Measurements from ENCODE around the gene BAIAP2. TPM values are rescaled to one million over a fixed set of nuclear protein-coding genes. Genes with fewer than 3 reads are reported as not detected.

BAIAP2 gene
- total RNA-seq, 1 donor from 2014 or later: 34.7 TPM

DNA sequence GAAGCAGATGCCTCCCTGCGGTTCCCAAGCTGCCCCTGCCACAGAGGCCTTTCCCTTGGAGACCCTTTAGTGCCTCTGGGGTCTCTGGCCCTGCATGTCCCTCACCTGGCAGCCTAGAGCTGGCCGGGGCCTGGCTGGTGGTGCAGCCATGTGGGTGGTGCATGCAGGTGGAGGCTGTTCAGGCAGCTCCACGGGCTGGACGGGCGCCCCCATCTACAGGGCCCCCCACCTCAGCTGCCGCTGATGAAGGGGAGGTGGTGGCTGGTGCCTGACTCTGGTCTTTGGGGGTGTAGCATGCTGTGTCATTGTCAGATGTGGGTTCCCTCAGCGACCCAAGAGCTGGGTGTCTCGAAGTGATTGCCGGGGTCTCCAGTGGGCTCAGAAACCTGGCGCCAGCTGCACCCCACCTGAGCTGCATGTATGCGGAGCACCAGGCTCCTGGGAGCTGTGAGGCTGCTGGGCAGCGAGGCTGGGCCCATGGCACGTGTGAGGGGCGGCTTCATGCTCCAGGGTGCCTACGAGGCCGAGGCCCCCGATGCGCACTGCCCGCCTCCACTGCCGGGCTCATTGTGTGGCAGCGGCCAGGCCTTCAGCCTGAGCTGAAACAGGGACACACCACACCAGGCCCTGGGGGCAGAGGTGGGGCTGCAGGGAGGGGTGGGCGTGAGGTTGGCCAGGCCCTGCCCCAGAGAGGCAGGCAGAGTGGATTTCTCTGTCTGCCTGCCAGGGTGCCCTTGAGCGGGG lies 57.0 kb downstream of the BAIAP2 start:
- DNase-seq (no peak), ATAC-seq (ENCODE audit: poor library complexity) (no peak)
- intact Hi-C loops (cut with DNase I): no loop called here

GRCh38 chr17:81092518-81093095 lies 57.7 kb downstream of the BAIAP2 start:
- ATAC-seq (ENCODE audit: poor library complexity) (no peak), DNase-seq (no peak)
- intact Hi-C loops (cut with DNase I): no loop called here

DNA sequence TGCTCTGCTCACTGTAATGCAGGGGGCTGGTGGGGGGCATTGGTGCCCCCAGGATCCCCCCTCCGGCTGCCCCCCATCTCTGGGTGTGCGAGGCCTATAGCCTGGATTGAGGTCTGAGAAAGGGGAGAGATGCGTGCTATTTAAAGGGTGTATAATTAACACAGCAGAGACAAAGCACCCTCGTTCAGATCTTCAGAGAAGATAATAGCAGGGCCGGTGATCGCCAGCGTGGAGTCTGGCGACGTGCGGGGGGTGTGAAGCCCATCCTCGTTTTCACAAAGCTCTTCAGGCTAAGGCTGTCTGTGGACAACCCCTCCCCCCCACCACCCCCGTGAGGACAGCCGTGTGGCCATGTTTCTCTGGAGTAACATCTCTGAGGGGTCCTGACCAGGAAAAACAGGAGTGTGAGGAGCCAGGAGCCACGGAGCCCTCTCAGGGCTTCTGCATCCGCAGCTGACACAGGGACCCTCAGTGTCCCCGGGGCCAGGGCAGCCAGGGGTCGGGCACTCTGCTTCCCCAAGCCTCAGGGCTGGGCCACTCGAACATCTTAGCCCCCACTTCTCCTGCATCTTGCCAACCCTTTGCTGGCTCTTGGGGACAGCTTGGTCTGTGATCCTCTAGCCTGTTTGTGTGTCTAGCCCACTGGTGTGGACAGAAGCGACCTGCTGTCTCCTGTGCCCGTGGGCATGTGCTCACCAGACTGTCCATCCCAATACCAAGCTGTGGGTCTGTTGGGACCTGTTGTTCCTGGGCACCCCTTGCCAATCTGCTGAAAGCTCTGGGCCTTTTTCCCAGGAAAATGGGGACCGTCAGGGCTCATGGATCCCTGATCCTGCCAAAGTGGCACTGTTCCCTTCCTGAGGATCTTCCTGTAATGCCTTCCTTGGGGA lies 58.9 kb downstream of the BAIAP2 start:
- intact Hi-C loops (cut with DNase I): no loop called here
- no peak for ATAC-seq (ENCODE audit: poor library complexity)
- DNase-seq: no peak

- ATAC-seq (ENCODE audit: poor library complexity) (peak; percentile 2), DNase-seq (no peak)
- intact Hi-C loops (cut with DNase I): no loop called here
These were observed 59.8 kb downstream of the BAIAP2 start for GRCh38 chr17:81094509-81095382.

DNA sequence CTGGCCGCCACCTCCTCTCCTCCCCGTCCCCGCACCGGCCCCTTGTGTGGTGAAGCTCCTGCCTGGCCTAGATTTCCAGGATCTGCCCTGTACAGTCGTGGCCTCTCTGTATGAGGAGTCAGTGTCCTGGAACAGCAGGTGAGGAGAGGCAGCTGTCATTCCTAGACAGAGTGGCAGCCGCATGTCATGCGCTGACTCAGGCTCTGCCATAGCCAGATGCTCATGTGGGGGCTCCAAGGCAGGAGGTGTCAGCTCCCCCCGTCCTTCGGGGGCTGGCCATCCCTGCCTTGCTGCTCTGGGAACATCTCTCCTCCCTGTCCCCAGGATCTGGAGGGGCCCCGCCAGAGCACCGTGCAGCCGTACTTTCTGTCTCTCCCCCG lies 60.4 kb downstream of the BAIAP2 start:
- no peak for DNase-seq
- ATAC-seq (ENCODE audit: poor library complexity): no peak
- intact Hi-C loops (cut with DNase I): no loop called here

- no peak for ATAC-seq (ENCODE audit: poor library complexity)
- intact Hi-C loops (cut with DNase I): no loop called here
- DNase-seq: no peak
These were observed 61.8 kb downstream of the BAIAP2 start for GRCh38 chr17:81096741-81097133.

GRCh38 chr17:81097134-81097942 lies 62.4 kb downstream of the BAIAP2 start:
- intact Hi-C loops (cut with DNase I): no loop called here
- DNase-seq (peak; percentile 89), ATAC-seq (ENCODE audit: poor library complexity) (peak; percentile 77)

GRCh38 chr17:81097943-81098308 lies 63.0 kb downstream of the BAIAP2 start:
- DNase-seq (peak; percentile 66), ATAC-seq (ENCODE audit: poor library complexity) (no peak)
- intact Hi-C loops (cut with DNase I): loop anchor here (2.0 kb wide), 1 partner anchor 67 kb away; no protein-coding TSS in a partner anchor

- intact Hi-C loops (cut with DNase I): loop anchor here (2.0 kb wide), 2 partner anchors 69 to 75 kb away; no protein-coding TSS in a partner anchor
- ATAC-seq (ENCODE audit: poor library complexity): no peak
- no peak for DNase-seq
These were observed 64.9 kb downstream of the BAIAP2 start for GRCh38 chr17:81099888-81100287.

GRCh38 chr17:81100668-81101067 lies 65.7 kb downstream of the BAIAP2 start:
- ATAC-seq (ENCODE audit: poor library complexity) (no peak), DNase-seq (no peak)
- intact Hi-C loops (cut with DNase I): loop anchor here (2.0 kb wide), 1 partner anchor 76 kb away; no protein-coding TSS in a partner anchor

DNA sequence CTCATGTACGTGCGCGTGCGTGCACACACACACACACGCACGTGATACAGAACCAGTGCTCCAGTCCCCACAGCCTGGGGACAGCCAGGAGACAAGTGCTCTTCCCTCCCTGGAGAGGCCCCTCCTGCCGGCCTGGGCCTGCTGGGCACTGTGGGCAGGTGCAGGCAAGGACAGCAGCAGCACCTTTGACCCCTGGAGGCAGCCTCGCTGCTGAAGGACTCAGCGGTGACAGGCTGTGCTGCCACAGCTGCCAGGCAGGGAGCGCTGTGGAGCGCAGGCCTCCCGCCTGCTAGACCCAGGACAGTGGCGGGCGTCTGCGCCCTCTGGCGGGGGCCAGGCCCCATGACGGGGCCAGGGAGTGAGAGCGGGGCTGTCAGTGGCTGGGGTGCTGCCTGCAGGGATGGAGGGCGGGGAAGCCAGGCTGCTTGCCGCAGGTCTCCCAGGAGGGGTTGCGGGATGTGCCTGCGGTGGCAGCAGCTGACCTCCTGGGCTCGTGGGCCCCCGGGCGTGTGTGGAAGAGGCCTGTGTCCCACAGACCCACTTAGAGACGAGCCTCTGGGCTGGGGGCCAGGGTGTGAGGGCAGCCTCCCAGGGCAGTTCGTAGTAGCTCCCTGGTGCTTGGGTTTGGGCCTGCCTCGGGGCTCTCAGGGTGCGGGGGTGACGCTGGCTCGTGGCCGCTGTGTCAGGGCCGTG lies 66.8 kb downstream of the BAIAP2 start:
- ATAC-seq (ENCODE audit: poor library complexity) (peak; percentile 89), DNase-seq (peak; percentile 91)
- intact Hi-C loops (cut with DNase I): loop anchor here (2.0 kb wide), 1 partner anchor 77 kb away; no protein-coding TSS in a partner anchor

GRCh38 chr17:81102352-81102751 lies 67.4 kb downstream of the BAIAP2 start:
- ATAC-seq (ENCODE audit: poor library complexity) (no peak), DNase-seq (no peak)
- intact Hi-C loops (cut with DNase I): no loop called here

- intact Hi-C loops (cut with DNase I): no loop called here
- no peak for DNase-seq
- no peak for ATAC-seq (ENCODE audit: poor library complexity)
These were observed 67.9 kb downstream of the BAIAP2 start for GRCh38 chr17:81102869-81103268.

- intact Hi-C loops (cut with DNase I): no loop called here
- ATAC-seq (ENCODE audit: poor library complexity) (no peak), DNase-seq (no peak)
These were observed 68.4 kb downstream of the BAIAP2 start for GRCh38 chr17:81103379-81103778.

- intact Hi-C loops (cut with DNase I): no loop called here
- ATAC-seq (ENCODE audit: poor library complexity) (no peak), DNase-seq (no peak)
These were observed 71.8 kb downstream of the BAIAP2 start for GRCh38 chr17:81106716-81107115.

- DNase-seq (no peak), ATAC-seq (ENCODE audit: poor library complexity) (no peak)
- intact Hi-C loops (cut with DNase I): no loop called here
These were observed 73.3 kb downstream of the BAIAP2 start for GRCh38 chr17:81108220-81108619.

GRCh38 chr17:81109957-81110356 lies 75.0 kb downstream of the BAIAP2 start:
- no peak for DNase-seq
- intact Hi-C loops (cut with DNase I): no loop called here
- ATAC-seq (ENCODE audit: poor library complexity): no peak

Data from Right ventricle myocardium superior (tissue), 1 donor.